HG02759 (cell line): ENCODE measurements around the gene CABLES2.
"Not testable (repeated sequence)": the region's sequence is repeated elsewhere in the genome, so short reads cannot be mapped to it uniquely, and the experiment has no call there.

Experiments
- ATAC-seq: cut with Tn5 transposase; IDR thresholded peaks from one replicate; pipeline ENCODE4 v1.9.1; 2021; ENCODE audit warnings: mild to moderate bottlenecking, moderate library complexity; ENCODE audit not compliant: unreplicated experiment

The CABLES2 gene

DNA sequence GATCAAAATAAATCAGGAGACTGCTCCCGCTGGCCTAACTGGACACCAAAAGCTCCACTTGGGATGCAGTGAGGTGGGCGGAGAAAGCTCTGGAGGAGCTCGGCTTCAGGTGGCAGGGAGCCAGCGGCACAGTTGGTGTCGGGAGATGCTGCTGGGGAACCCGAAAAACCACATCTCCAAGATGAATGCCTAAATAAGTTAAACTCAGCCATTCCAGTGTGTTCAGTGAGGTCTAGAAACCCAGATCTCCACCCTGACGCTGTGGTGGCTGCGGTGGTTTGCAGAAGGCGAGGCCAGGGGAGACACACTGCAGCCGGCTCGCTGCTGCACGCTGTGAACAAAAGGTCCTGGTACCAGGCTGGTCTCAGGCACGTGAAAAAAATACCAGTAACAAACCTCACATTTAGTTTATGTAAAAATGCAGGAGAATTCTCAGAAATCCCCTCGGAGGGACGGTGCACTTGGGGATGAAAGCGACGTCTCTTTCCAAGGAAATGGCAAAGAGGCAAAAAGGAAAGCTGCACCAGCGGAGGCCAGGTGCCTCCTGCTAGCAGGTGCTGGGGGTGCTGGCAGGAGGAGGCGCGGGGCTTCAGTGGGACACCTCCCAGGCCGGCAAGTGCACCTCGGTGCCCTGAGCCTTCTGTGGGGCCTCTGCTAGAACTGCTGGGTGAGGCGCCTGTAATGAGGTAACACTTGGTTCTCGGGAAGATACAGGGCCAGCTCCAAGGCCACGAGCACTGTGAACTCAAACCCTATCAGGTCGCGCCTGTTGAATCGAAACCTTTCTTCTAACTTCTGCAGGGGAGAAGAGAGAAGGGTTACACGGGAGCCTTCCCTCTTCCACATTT is 16.5 kb downstream of the CABLES2 start:
- no peak for ATAC-seq

DNA sequence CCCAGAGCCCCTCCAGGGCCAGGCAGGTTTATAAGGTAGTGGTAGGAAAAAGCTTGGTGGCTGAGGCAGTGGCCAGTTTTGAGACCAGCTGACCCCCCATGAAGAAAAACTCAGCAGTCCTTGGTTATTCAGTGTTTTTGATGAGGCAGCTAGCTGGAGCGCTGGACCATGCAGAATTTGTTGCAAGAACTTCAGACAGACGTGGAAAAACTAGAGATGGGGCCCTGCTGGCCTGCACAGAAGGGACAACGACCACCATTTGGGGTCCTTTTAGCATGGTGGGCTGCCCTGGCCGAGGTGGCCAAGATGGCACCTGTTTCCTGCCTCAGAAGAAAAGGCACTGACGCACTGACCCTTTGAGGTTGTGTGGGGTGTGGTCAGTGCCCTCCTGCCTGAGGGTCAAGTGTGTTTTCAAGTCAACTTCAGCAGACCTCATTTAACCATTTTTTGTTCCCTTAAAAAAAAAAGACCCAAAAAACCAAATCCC is 17.4 kb downstream of the CABLES2 start:
- no peak for ATAC-seq

DNA sequence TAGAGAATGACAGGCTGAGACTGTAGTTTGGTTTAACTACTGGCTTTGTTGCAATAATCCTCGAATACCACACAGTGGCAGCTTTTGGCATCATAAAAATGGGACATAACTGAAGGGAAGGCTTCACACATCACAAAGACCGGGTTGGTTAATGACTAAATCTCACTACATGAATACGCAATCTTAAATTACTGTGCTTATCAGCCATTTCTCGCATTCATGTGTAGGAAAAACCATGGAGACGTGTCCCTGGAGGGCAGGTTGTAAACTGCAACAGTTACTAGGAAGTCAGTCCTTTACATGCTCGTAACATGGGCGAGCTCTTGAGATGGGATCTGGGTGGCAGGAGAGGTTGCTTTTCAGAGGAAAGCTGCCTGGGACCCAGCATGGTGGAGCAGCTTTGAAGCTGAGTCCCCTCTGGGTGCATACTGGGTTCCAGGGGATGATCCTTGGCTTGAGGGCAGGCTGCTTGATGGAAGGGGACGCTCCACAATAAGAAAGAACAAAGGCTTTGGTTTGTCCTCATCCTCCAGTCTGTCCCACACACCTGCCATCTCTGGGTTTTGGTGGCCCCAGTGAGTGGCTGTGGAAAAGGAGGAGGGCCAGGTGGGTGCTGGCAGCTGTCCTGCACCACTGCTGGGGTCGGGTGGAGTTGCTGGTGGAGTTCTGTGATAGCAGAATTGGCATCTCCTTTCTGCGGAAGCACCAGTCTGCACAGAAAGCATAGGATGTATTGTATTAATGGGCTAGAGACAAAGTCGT is 18.1 kb downstream of the CABLES2 start:
- ATAC-seq = no peak

DNA sequence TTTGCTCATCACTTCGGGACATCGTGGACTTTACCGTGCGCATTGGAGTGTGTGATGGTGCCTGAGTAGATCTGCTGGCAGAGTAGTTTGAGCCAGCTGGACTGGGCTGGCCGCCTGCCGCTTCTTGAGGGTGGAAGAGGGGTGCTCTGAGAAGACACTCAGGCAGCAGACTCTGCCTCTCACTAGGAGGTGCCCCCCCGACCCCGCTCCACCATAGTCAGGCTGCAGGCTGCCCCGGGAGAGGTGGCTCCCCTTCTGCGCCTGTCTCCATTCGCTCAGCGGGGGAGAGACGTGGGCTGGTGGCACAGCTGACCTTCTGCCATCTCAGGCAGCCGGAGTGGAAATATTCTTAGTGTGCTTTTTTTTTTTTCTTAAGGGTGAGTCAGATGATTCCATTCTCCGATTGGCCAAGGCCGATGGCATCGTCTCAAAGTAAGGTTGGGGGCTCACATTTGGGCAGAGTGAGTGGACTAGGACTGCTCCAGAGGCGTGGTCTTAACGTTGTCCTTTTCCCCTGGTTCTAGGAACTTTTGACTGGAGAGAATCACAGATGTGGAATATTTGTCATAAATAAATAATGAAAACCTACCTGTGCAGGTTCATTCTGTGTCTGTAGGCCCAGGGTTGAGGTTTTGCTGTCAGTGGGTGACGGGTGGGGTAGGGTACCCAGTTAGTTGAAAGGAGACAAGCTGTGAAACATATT is 19.0 kb downstream of the CABLES2 start:
- no peak for ATAC-seq

DNA sequence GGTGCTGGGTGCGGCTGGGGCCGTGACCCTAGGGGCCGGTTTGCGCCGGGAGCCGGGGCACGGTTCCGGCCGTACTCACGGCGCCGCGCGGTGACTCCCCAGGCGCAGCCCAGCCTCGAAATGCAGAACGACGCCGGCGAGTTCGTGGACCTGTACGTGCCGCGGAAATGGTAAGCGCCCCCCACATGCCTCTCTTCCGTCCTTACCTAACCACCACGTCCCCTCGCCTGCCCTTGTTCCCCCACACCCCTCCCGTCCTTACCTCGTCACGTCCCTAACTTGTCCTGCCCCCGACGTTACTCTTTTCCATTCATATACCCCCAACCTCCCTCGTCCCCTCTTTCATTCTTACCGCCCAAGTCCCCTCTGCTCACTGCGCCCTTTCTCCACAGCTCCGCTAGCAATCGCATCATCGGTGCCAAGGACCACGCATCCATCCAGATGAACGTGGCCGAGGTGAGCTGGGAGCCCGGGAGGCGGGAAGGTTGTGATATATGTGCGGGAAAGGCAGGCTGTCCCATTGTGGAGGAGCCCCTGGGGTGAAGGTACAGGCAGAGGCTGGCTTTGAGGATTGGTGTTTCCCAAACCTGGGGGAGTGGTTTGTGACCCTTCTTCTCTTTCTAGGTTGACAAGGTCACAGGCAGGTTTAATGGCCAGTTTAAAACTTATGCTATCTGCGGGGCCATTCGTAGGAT is 19.7 kb downstream of the CABLES2 start:
- ATAC-seq = no peak

DNA sequence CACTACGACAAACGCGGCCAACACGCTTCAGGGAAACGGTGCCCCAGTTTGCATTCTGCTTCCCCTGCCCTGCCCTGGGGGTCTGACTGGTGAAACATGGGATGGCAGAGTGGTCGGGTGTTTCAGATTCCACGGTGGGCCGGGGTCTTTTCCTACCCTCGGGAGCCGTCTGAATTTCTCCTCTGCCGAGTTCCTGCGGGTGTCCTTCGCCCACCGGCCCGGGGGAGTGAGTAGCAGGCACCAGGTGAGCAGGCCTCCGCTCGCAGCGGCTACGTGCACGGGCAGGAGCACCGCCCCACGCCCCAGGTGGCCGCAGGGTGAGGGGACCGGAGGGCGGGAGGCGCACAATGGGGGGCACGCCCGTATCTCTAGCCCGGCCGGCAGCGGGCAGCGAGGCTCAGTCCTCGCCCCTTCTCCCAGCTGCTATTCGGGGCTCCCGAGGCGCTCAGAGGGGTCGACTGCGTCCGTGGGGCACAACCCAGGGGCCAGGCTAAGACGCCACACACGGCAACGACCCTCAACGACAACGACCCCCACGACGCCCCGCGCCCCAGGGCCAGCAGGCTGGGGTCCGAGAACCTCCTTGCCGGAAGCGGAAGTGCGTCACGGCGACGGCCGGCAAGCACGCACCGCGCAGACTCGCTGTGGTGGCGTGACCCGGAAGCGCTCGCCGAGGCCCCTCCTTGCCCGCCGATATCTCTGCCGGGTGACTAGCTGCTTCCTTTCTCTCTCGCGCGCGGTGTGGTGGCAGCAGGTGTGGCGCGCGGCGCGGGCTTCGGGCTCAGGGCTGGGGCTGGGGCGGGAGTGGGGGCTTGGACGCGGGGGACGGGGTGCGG is 20.5 kb downstream of the CABLES2 start, which contains the start of gene RPS21:
RPS21 (plus strand) TSS at position 721 of the 836 bp plus-strand sequence. CDS start 236 bp downstream, outside the sequence.
- peak; percentile 87 for ATAC-seq

DNA sequence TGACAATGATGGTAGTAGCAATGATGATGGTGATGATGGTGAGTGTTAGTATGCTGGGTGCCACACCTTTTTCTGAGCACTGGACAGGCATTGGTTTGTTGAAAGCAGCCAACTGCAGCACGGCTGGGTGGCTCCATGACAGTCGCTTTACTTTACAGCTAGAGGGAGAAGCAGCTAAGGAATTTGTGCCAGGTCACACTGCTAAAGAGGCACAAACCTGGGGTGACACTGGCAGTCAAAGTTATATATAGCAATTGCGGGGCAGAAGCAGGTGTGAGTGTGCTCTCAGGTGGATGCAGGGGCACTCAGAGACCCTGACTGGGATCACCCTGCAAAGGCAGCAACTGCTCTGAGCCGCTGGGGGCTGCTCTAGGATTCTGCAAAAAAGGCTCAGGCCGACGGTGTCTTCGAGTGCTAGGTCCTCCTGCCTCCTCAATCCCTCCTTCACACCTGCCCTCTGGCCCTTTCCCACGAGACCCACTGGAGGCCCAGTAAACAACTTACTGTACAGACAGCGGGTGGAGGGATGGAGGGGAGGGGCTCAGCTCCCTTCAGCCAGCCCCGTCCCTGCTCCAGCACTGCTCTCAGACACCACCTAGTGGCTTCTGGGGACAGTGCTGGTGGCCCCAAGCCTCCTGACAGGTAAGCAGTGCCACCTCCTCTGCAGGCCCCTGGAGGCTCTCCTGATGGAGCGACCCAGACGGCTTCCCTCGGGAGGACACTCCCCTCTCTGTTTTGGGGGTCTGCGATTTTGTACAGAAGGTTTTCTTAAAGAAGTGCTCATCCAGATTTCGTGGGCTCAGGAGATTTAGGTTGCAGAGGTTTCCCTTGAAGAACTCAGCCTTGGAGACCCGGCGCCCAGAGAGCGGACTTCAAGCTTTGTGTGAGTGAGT is 24.5 kb downstream of the CABLES2 start:
- ATAC-seq = peak; percentile 70

DNA sequence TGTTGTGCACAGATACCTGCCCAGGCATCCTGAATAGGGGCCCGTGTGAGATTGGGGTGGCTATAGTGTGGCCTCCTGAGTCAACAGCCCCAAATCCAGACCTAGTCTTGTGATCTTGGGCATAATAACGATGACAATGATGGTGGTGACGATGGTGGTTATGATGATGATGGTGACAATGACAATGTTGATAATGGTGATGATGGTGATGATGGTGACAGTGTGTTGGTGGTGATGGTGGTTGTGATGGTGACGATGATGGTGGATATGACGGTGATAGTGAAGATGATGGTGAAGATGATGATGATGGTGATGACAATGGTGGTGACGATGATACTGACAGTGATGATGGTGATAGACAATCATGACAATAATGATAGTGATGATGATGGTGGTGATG is 25.2 kb downstream of the CABLES2 start:
- ATAC-seq = no peak

DNA sequence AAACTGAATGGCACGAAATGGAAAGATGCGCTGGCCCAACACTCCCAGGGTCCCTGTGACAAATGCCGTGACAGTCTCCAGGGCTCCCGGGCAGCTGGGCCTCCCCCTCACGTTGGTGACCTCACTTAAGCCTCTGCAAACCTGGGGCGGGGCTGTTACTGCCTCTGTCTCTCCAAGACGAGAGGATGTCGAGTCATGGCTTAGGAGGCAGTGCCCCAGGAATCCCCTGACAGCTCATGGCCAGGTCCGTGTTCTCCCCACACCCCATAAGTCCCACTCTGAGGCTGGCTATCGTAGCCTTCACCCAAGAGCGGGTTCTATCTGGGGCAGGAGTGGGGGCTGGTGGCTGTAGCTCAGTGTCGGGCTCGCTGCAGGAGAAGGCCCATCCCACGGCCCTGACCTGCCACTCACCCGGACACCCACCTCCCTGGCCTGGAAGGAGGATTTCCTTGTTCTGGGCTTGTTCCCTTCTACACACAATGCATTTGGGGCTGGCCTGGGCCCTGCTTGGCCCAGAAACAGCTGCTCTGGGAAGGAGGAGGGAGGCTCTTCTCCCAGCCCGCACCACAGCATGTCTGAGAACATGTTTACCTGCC is 25.8 kb downstream of the CABLES2 start:
- no peak for ATAC-seq

DNA sequence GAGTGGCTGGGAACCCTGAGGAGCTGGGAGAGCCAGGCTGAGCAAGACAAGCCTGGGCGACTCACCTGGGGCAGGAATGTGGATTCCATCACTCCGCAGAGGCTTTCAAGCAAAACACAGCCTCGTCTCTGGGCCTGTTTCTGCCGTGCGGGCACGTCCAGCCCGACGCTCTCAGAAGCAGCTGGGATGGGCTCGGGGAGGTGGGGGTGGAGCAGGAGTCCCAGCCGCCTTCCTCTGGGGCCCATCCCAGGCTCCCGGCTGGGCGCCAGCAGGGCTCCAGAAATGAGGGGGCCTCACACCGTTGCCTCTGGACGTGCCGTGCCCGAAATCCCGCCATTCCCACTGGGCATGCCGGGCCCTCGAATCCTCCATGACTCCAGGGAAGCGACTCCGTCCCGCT is 28.9 kb downstream of the CABLES2 start:
- no peak for ATAC-seq

DNA sequence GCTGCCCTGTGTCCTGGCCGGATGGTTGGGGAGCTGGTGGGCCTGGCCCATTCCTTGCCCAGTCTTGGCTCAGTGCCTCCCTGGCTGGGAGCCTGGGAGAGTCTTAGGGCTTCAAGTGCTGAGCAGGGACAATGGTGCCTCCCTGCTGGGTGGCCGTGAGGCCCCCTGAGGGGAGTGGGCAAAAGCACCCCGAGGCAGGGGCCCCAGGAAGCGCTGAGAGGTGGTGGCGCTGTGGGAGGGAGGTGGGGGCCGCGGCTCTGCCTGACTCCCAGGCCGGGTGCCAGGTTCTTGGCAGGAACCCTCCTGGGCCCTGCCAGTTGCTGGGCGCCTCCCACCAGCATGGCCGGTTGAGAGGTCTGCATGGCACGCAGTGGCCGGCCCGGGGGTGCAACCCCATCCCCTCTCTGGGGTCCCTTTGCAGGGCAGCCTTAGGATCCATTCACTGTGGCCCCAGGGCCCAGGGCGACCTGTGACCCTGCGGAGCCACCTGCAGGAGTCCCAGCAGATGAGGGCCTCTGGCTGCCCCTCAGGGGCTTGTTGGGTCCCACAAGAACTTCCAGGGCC is 29.4 kb downstream of the CABLES2 start:
- no peak for ATAC-seq

DNA sequence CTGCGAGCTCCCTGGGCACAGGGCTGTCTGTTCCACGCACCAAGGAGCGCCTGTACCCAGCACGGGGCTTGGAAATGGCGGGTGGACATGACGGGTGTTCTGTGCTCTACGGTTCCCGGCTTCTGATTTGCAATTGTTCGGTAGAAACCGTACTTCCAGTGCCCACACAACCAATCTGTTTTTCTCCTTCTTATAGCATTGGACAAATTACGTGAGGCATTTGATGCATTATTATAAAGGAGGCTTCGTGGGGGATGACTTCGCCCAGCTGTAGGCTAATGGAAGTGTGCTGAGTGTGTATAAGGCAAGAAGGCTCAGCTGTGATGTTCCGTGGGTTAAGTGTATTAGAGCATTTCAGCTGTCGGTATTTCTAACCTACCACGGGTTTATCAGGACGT is 30.0 kb downstream of the CABLES2 start:
- ATAC-seq = no peak

DNA sequence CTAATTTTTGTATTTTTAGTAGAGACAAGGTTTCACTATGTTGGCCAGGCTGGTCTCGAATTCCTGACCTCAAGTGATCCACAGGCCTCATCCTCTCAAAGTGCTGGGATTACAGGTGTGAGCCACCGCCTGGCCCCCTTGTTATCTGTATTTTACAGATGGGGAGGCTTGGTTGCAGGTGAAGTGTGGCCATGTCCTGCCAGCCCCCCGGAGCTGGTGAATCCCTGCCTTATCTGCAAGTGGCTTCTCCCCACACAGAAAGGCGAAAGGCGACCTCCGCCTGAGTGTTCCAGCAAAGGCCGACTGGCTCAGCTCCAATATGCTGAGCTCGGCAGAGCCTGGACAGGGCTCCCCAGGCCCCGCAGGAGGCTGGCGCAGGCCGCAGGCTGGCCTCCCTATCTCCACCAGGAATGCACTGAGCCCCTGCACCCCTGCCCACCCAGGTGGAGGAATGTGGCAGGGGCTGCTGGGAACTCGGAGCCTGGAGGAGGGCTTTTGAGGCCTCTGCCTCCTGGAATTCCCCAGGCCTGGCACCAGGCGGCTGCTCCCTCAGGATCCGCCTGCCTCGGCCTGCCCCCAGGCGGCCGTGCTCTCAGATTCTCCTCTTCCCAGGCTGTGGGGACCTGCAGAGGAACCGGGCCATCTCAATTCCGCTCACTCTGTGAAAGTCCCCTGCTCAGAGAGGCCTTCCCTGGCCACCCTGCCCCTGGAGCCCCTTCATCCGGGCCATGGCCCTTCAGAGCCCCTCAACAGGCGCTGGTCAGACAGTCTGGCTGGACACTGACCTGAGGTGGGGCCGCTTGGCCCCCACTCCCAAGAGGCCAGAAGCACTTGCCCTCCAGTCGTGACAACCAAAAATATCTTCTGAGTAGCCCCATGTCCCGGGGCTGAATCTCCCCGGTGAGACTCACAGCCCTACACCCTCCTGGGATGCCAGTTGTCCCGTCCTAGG is 30.7 kb downstream of the CABLES2 start:
- no peak for ATAC-seq

DNA sequence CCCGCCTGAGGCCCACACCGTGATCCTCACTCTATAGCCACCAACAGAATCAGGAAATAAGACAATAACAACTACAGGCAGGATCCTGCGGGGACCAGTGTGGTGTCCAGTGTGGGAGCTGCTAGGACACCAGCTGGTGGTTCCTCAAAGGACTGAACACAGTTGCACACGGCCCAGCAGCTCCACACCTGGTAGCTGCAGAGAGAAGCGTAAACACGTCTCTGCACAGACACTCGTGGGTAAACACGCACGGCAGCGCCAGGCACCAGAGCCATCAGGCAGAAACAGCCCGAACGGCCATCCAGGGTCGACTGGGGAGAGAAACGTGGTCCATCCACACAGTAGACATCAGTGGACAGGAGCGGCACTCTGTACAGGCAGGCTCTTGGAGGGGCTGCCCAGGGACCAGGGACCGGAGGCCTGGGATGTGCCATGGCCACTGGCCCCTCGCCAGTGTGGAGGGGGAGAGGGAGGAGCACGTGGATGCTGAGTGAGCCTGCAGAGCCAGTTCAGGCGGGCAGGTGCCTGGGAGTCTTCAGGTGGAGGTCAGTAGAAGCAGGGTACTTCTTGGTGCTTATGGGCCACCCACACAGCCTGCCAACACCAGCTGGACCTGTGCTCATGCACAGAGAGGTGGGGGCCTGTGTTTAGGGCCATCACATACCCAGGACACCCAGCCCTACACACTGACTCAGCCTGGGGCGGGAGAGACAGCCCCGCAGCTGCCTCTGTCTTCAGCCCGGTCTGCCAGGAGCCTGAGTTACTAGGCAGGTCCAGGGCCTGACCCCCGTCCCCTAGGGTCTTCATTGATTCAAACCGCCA is 32.5 kb downstream of the CABLES2 start:
- ATAC-seq = no peak

DNA sequence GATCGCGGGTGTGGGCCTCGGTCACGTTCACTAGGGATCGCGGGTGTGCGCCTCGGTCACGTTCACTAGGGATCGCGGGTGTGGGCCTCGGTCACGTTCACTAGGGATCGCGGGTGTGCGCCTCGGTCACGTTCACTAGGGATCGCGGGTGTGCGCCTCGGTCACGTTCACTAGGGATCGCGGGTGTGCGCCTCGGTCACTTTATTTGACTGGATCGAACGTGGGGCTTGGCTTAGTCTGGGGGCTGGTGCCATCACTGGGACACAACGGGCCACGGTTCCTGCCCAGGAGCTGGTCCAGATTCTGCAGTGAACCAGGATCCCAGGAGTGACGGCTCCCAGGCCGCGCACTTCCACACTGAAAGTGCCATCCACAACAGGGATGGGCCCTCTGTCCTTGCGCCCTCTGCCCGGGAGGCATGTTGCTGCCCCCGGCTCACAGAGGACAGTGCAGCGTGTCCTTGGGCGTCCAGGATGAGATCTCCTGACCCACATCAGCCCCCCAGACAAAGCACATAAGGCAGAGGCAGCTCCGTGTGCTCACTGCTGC is 33.4 kb downstream of the CABLES2 start:
- ATAC-seq = not testable (repeated sequence)
